DND-41 (cell line): ENCODE data around the gene NTN5.

ENCODE experiments used
- CTCF ChIP-seq: IDR thresholded peaks from 2 replicates; pipeline ENCODE4 v1.5.1; 2012; ENCODE audit warnings: borderline replicate concordance, low read length, moderate library complexity, mild to moderate bottlenecking; ENCODE audit not compliant: poor library complexity, severe bottlenecking; ENCODE audit errors: extremely low read depth
- EZH2 ChIP-seq: IDR thresholded peaks from 3 replicates; pipeline ENCODE4 v1.6.1; 2012; ENCODE audit warnings: borderline replicate concordance, low read depth, mild to moderate bottlenecking, moderate library complexity, low read length, inconsistent platforms; ENCODE audit not compliant: severe bottlenecking

- TF ChIP-seq CTCF = peak; percentile 54
- no peak for TF ChIP-seq EZH2
These were observed 34.6 kb downstream of the NTN5 start for GRCh38 chr19:48637948-48638830.
